Parietal lobe (tissue), 2 donors: ENCODE data around the gene MED23. TPM values are rescaled to one million over a fixed set of nuclear protein-coding genes. Genes with fewer than 3 reads are reported as not detected.

Experiments used
- small RNA-seq: library from RNA; depleted of rRNA; stranded (forward); fragments of <200 nt; gene quantifications from one replicate; pipeline ENCODE3, GENCODE V24; 2014; ENCODE audit warnings: low replicate concordance
- total RNA-seq: library from RNA; depleted of rRNA; stranded (reverse); fragments of >200 nt; gene quantifications from one replicate; pipeline ENCODE4 v1.2.3, GENCODE V29; 2014

MED23 gene, protein sequence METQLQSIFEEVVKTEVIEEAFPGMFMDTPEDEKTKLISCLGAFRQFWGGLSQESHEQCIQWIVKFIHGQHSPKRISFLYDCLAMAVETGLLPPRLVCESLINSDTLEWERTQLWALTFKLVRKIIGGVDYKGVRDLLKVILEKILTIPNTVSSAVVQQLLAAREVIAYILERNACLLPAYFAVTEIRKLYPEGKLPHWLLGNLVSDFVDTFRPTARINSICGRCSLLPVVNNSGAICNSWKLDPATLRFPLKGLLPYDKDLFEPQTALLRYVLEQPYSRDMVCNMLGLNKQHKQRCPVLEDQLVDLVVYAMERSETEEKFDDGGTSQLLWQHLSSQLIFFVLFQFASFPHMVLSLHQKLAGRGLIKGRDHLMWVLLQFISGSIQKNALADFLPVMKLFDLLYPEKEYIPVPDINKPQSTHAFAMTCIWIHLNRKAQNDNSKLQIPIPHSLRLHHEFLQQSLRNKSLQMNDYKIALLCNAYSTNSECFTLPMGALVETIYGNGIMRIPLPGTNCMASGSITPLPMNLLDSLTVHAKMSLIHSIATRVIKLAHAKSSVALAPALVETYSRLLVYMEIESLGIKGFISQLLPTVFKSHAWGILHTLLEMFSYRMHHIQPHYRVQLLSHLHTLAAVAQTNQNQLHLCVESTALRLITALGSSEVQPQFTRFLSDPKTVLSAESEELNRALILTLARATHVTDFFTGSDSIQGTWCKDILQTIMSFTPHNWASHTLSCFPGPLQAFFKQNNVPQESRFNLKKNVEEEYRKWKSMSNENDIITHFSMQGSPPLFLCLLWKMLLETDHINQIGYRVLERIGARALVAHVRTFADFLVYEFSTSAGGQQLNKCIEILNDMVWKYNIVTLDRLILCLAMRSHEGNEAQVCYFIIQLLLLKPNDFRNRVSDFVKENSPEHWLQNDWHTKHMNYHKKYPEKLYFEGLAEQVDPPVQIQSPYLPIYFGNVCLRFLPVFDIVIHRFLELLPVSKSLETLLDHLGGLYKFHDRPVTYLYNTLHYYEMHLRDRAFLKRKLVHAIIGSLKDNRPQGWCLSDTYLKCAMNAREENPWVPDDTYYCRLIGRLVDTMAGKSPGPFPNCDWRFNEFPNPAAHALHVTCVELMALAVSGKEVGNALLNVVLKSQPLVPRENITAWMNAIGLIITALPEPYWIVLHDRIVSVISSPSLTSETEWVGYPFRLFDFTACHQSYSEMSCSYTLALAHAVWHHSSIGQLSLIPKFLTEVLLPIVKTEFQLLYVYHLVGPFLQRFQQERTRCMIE (N-terminal part only)
- total RNA-seq, result 81.1 TPM

DNA sequence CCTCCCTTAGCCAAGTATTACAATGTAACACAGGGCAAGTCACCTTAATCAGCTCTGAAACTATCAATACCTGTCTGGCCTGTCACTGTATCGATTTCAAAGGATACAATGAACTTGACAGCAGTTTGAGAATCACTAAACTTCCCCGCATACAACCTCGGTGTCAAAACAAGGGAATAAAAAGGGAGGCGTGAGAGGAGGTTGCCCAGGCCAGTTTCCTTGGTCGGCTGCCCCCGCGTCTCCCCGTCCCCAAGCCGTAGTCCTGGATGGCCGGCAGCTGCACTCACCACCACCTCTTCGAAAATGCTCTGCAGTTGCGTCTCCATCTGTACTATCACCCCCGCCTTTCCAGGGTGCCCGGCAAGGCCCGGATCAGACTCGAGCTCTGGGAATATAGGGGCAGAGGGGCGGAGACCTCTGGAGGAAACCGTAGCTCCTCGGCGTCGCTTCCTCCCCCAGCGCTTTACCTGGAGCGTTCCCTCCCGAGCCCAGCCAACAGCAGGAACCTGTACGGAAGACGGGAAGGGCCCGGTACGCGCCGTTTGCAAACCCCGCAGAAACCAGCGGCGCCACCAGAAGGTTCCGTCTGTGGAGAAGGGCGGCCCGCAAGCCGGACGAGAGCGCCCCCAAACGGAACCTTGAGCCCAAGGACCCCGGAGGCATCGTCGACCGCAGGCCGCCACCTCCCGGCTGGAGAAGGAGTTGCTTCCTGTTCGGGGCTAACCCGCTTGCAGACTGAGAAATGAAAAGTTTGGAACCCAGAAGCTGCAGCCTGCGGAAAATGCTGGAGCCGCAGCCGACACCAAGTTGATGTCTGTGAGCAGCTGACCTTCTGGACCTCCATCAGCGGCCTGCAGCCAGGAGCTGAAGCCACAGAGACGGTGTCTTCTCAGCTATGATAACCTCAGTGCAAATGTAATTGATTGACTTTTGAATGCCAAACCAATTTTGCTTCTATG is at the start of gene MED23:
Gene MED23 (minus strand): TSS at position 519 of the 959 bp plus-strand sequence. CDS start 193 bp downstream, at position 326.

DNA sequence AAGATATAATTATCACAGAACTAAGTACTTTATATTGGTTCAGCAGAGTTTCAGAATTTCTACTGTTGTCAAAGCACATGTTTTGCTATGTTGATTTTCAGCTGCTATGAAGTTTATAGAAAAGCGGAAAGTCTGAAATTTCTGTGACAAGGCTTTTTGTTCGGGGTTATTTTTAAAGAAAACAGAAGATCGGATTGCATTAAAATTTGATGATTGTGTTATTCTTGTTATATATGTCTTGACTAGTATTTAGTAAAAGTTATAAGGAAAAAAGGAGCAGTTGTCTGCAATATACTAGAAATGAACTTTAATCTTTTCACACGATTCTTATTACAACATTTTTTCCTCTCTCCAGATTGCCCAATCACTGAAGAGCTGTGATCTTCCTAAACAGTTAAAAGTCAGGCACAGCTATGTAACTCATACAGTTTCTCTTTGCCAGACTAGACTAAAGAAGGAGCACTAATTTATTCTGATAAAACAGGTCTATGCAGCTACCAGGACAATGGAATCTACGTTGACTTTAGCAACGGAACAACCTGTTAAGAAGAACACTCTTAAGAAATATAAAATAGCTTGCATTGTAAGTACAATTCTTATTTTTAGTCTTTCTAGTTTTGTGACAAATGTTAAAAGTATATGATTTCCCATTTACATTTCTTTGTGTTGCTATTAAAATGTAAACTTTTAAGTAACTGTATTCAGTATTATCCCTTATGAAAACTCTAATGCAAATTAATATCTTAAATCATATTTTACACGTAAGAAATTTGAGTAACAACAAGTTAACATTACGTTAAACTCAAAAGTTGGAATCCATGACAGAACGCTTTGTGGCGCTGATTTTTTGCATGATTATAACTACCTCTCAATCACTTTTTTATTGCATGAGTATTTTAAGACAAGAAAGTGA is 9.1 kb upstream of the MED23 start, which contains the start of gene ENPP3:
Gene ENPP3 (plus strand): TSS at position 423 of the 913 bp plus-strand sequence. CDS start 83 bp downstream, at position 506.

DNA sequence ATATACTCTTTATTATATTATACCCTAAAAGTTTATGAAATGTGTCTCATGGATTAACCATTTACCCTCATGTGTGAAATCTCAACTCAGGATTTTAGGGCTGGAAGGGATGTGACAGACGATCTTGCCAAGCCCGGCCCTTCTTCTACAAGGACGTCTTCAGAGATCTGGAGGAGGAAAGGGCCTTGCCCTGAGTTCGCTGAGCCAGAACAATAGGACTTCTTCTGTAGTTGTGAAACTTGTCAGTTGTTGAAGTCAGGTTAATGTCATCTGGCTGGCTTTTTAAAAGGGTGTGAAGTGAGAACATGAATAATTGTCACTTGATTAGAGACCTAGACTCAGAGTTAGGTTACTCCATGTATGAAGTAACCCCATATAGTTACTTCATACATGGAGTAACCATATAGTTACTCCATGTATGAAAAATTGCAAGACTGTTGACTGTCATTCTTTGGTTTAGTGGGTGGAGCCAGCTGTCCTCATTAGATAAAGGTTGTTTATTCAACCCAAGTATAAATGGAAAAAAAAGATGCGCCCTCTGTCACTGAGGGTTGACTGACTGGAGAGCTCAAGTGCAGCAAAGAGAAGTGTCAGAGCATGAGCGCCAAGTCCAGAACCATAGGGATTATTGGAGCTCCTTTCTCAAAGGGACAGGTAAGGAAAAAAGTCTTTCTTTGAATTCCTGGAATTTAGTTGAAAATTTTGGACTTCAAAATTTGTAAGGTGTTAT is 55.2 kb downstream of the MED23 start, which contains the start of gene ARG1:
Gene ARG1 (plus strand): TSS at position 541 of the 730 bp plus-strand sequence. CDS start 57 bp downstream, at position 598.

Small RNAs within 50 kb of the gene (small RNA-seq; reads per million reads assigned to genes)
- not detected for gene RNU4-18P

Other genes starting within 250 kb of the MED23 start
- not detected for gene ARG1, start 55.0 kb downstream of the MED23 start, total RNA-seq
- gene ENPP3, start 9.1 kb upstream of the MED23 start, total RNA-seq, result 0.63 TPM
- gene OR2A4, start 73.2 kb upstream of the MED23 start, total RNA-seq, result not detected
- not detected for gene CTAGE9, start 82.8 kb upstream of the MED23 start, total RNA-seq
- gene ENPP1, start 179.8 kb upstream of the MED23 start, total RNA-seq, result 1.6 TPM